ENCODE results near the gene MPEG1.

- TF ChIP-seq CTCF (IDR thresholded peaks at IDR 0.05; ENCODE audit: low read depth, low read length) (no peak), EZH2phosphoT487 (IDR thresholded peaks at IDR 0.05; ENCODE audit: low read depth) (no peak)
Measured at GRCh38 chr11:59195586-59195985, 17.1 kb downstream of the MPEG1 start.
